SU-DHL-6 (cell line): ENCODE measurements around the gene UBE2O.

Source experiments
- H2AFZ ChIP-seq: fragments of 200-600 bp; sonication (generic); 2 replicates; pipeline ENCODE4 v1.6.1; 2014; ENCODE audit warnings: low read depth, mild to moderate bottlenecking, moderate library complexity, mixed read lengths, antibody characterized with exemption, low read length; ENCODE audit not compliant: severe bottlenecking
- H3F3A ChIP-seq: fragments of 200-600 bp; shearing (Covaris generic); 2 replicates; pipeline ENCODE4 v1.6.0; 2016; ENCODE audit warnings: antibody characterized with exemption, mild to moderate bottlenecking; ENCODE audit not compliant: insufficient read depth
- H3K27ac ChIP-seq: fragments of 200-600 bp; sonication (generic); 2 replicates; pipeline ENCODE4 v1.5.1; 2016; ENCODE audit warnings: low read depth, mild to moderate bottlenecking, low read length, moderate library complexity, mixed read lengths
- H3K27me3 ChIP-seq: fragments of 200-600 bp; sonication (generic), shearing (Covaris generic); 2 replicates; pipeline ENCODE4 v1.6.0; 2014; ENCODE audit warnings: mild to moderate bottlenecking, low read length
- H3K36me3 ChIP-seq: fragments of 200-600 bp; sonication (generic); 2 replicates; pipeline ENCODE4 v1.6.1; 2014; ENCODE audit warnings: mild to moderate bottlenecking, low read length, mixed read lengths
- H3K4me2 ChIP-seq: fragments of 300-600, 200-600 bp; shearing (Covaris generic), sonication (generic); 2 replicates; pipeline ENCODE4 v1.6.0; 2014; ENCODE audit warnings: low read length, low read depth, mild to moderate bottlenecking; ENCODE audit not compliant: poor library complexity, severe bottlenecking
- H3K4me3 ChIP-seq: fragments of 200-600 bp; sonication (generic); 2 replicates; pipeline ENCODE4 v1.5.1; 2014; ENCODE audit warnings: antibody characterized with exemption, low read length, mild to moderate bottlenecking, mixed read lengths; ENCODE audit not compliant: insufficient read depth, poor library complexity, severe bottlenecking
- H3K79me2 ChIP-seq: fragments of 200-600 bp; sonication (generic); 2 replicates; pipeline ENCODE4 v1.6.1; 2014; ENCODE audit warnings: mild to moderate bottlenecking, low read length, moderate library complexity; ENCODE audit not compliant: insufficient read depth
- H3K9ac ChIP-seq: fragments of 200-600 bp; sonication (generic); 2 replicates; pipeline ENCODE4 v1.7.0; 2014; ENCODE audit warnings: mild to moderate bottlenecking, low read length
- H3K9me2 ChIP-seq: fragments of 200-600 bp; sonication (generic); replicated peaks from 2 replicates; pipeline ENCODE4 v1.6.1; 2014; ENCODE audit warnings: low read length; ENCODE audit not compliant: insufficient read depth
- H3K9me3 ChIP-seq: fragments of 200-600 bp; sonication (generic); 2 replicates; pipeline ENCODE4 v1.6.1; 2014; ENCODE audit warnings: low read length, mixed read lengths; ENCODE audit not compliant: insufficient read depth
- H4K20me1 ChIP-seq: fragments of 200-600 bp; sonication (generic); 2 replicates; pipeline ENCODE4 v1.6.1; 2014; ENCODE audit warnings: low read depth, mild to moderate bottlenecking, antibody characterized with exemption, low read length, moderate library complexity, mixed read lengths
- CTCF ChIP-seq: fragments of 200-600 bp; sonication (generic); IDR thresholded peaks from one replicate; pipeline ENCODE4 v1.5.1; 2017; ENCODE audit warnings: antibody characterized with exemption, mild to moderate bottlenecking, low read length, moderate library complexity; ENCODE audit not compliant: insufficient read depth, poor library complexity, severe bottlenecking
- EZH2phosphoT487 ChIP-seq: fragments of 200-600 bp; sonication (generic), shearing (Covaris generic); conservative IDR thresholded peaks from 2 replicates; pipeline ENCODE4 v1.6.1; 2018; ENCODE audit warnings: mild to moderate bottlenecking, antibody characterized with exemption, low read length, moderate library complexity, mixed read lengths

Gene UBE2O

GRCh38 chr17:76391200-76391715 lies 61.7 kb downstream of the UBE2O start:
- no peaks in the 10 kb centered on the region for H3K79me2 ChIP-seq
- H3K9me3 ChIP-seq = no peaks in the 10 kb centered on the region
- H3K9ac ChIP-seq = no peak overlapping the region
- no peaks in the 10 kb centered on the region for H3K27me3 ChIP-seq
- no peaks in the 10 kb centered on the region for H4K20me1 ChIP-seq
- H2AFZ ChIP-seq = no peak overlapping the region
- H3K9me2 ChIP-seq = no peaks in the 10 kb centered on the region
- no peak overlapping the region for H3K27ac ChIP-seq
- H3K4me2 ChIP-seq = no peak overlapping the region
- H3K4me3 ChIP-seq = no peak overlapping the region
- no peaks in the 10 kb centered on the region for H3F3A ChIP-seq
- no peaks in the 10 kb centered on the region for H3K36me3 ChIP-seq
- TF ChIP-seq CTCF (no peak), EZH2phosphoT487 (no peak)

GRCh38 chr17:76390003-76390421 lies 62.9 kb downstream of the UBE2O start:
- H2AFZ ChIP-seq = no peak overlapping the region
- TF ChIP-seq CTCF = no peak
- no peak for TF ChIP-seq EZH2phosphoT487

GRCh38 chr17:76388966-76389888 lies 63.7 kb downstream of the UBE2O start:
- H3K4me3 ChIP-seq = no peak overlapping the region
- no peaks in the 10 kb centered on the region for H4K20me1 ChIP-seq
- H3K9me2 ChIP-seq = no peaks in the 10 kb centered on the region
- H3F3A ChIP-seq = no peaks in the 10 kb centered on the region
- no peak overlapping the region for H2AFZ ChIP-seq
- TF ChIP-seq EZH2phosphoT487 (no peak), CTCF (no peak)
- H3K36me3 ChIP-seq = no peaks in the 10 kb centered on the region
- no peak overlapping the region for H3K9ac ChIP-seq
- no peaks in the 10 kb centered on the region for H3K79me2 ChIP-seq
- H3K4me2 ChIP-seq = no peak overlapping the region
- H3K27me3 ChIP-seq = no peaks in the 10 kb centered on the region
- no peak overlapping the region for H3K27ac ChIP-seq
- no peaks in the 10 kb centered on the region for H3K9me3 ChIP-seq

More at GRCh38 chr17:76390003-76390421, 62.9 kb downstream of the UBE2O start:
- Histone ChIP-seq H3K27me3 (no peaks in the 10 kb centered on the region), H3K4me3 (no peak overlapping the region), H4K20me1 (no peaks in the 10 kb centered on the region), H3F3A (no peaks in the 10 kb centered on the region), H3K9ac (no peak overlapping the region), H3K4me2 (no peak overlapping the region), H3K27ac (no peak overlapping the region), H3K9me2 (no peaks in the 10 kb centered on the region), H3K9me3 (no peaks in the 10 kb centered on the region), H3K79me2 (no peaks in the 10 kb centered on the region), H3K36me3 (no peaks in the 10 kb centered on the region)
